CD4-positive, alpha-beta T cell (primary cell): Measurements from ENCODE around the gene ADGRL2. TPM values are rescaled to one million over a fixed set of nuclear protein-coding genes. Genes with fewer than 3 reads are reported as not detected.

Experiments used
- ATAC-seq: fragments of 200-7000 bp; cut with Tn5 transposase; one replicate; pipeline ENCODE4 v1.10.0; 2022; ENCODE audit warnings: mild to moderate bottlenecking; ENCODE audit not compliant: poor library complexity
- CTCF ChIA-PET: fragments of 350-600 bp; sonication (Branson Sonifier 250); formaldehyde crosslinking; loops from one replicate; lab custom pipeline; 2021; ENCODE audit warnings: antibody characterized with exemption, inconsistent platforms; lab: Charles Lee
- POLR2A ChIA-PET: fragments of 350-600 bp; sonication (Branson Sonifier 250); formaldehyde crosslinking; loops from one replicate; lab custom pipeline; 2021; ENCODE audit warnings: antibody characterized with exemption, inconsistent platforms; lab: Charles Lee
- DNase-seq, 14 experiments: peaks; one replicate each; pipeline ENCODE4 v3.0.0-alpha.2; 2013 to 2020; ENCODE audit warnings: mixed read lengths in 2 of 14
- H3K27ac ChIP-seq, 2 donors: one replicate each; pipeline versions ENCODE4 v1.5.1 to v1.7.0; 2013; ENCODE audit warnings: low read length in 2 of 2, low read depth in 1 of 2, mild to moderate bottlenecking in 1 of 2
- H3K27me3 ChIP-seq, 2 experiments: 1 replicate in 1 of 2; 2 replicates in 1 of 2; pipeline versions ENCODE4 v1.6.1 to v1.7.0; 2013; ENCODE audit warnings: low read length in 2 of 2, control low read depth in 1 of 2, mild to moderate bottlenecking in 1 of 2, moderate library complexity in 1 of 2; ENCODE audit not compliant: insufficient read depth in 2 of 2, control insufficient read depth in 1 of 2
- H3K36me3 ChIP-seq: one replicate; pipeline ENCODE4 v1.6.1; 2013; ENCODE audit warnings: low read length, control low read depth; ENCODE audit not compliant: insufficient read depth
- H3K4me1 ChIP-seq: one replicate; pipeline ENCODE4 v1.6.1; 2013; ENCODE audit warnings: low read length, control low read depth; ENCODE audit not compliant: insufficient read depth
- H3K4me3 ChIP-seq: one replicate; pipeline ENCODE4 v1.5.1; 2013; ENCODE audit warnings: mild to moderate bottlenecking, low read length, moderate library complexity
- H3K9me3 ChIP-seq, 2 experiments: 1 replicate in 1 of 2; 2 replicates in 1 of 2; pipeline versions ENCODE4 v1.6.1 to v1.7.0; 2013; ENCODE audit warnings: low read length in 2 of 2, mild to moderate bottlenecking in 2 of 2, control low read depth in 1 of 2, moderate library complexity in 1 of 2; ENCODE audit not compliant: control insufficient read depth in 1 of 2, insufficient read depth in 1 of 2
- H3K27ac Mint-ChIP-seq: one replicate; pipeline ENCODE4 v1.8.0; 2020; ENCODE audit warnings: mixed read lengths
- H3K27me3 Mint-ChIP-seq: one replicate; pipeline ENCODE4 v1.8.0; 2021; ENCODE audit warnings: mixed read lengths
- H3K36me3 Mint-ChIP-seq: one replicate; pipeline ENCODE4 v1.8.0; 2021; ENCODE audit warnings: low read depth, mixed read lengths
- H3K4me1 Mint-ChIP-seq: one replicate; pipeline ENCODE4 v1.8.0; 2021; ENCODE audit warnings: low read depth, mixed read lengths
- H3K4me3 Mint-ChIP-seq: one replicate; pipeline ENCODE4 v1.8.0; 2020; ENCODE audit warnings: mild to moderate bottlenecking, mixed read lengths
- H3K9me3 Mint-ChIP-seq: one replicate; pipeline ENCODE4 v1.8.0; 2020; ENCODE audit warnings: mixed read lengths
- intact Hi-C, 2 experiments: fragments of 100-400 bp; cut with DNase I in 1 of 2; cut with micrococcal nuclease in 1 of 2; formaldehyde crosslinking; loops; one replicate each; pipeline versions ENCODE4 v1.15.1 to v1.9.0; 2023 to 2025; cut with DNase I, micrococcal nuclease
- total RNA-seq, 174 experiments: library from RNA in 2 of 174; stranded (reverse) in 2 of 174; gene quantifications; one replicate each; pipeline ENCODE4 v1.2.3 and lab custom pipeline; 2021 to 2026
- TF ChIP-seq, protein P1 (sequence below): fragments of 200-600 bp; IDR thresholded peaks from one replicate; pipeline ENCODE4 v1.8.0; 2022; ENCODE audit warnings: antibody characterized with exemption, mild to moderate bottlenecking

The ADGRL2 gene
- total RNA-seq, 2 experiments from 2014 or later: not detected

- CTCF ChIA-PET: no interaction called here
- Mint-ChIP-seq H3K36me3 (no peaks in the 10 kb centered on the region), H3K27me3 (no peaks in the 10 kb centered on the region), H3K9me3 (peaks cover 5% of the 10 kb centered on the region), H3K4me3 (no peak overlapping the region), H3K27ac (no peak overlapping the region), H3K4me1 (no peaks in the 10 kb centered on the region)
- DNase-seq (no peak), ATAC-seq (no peak)
- TF ChIP-seq, protein P1, sequence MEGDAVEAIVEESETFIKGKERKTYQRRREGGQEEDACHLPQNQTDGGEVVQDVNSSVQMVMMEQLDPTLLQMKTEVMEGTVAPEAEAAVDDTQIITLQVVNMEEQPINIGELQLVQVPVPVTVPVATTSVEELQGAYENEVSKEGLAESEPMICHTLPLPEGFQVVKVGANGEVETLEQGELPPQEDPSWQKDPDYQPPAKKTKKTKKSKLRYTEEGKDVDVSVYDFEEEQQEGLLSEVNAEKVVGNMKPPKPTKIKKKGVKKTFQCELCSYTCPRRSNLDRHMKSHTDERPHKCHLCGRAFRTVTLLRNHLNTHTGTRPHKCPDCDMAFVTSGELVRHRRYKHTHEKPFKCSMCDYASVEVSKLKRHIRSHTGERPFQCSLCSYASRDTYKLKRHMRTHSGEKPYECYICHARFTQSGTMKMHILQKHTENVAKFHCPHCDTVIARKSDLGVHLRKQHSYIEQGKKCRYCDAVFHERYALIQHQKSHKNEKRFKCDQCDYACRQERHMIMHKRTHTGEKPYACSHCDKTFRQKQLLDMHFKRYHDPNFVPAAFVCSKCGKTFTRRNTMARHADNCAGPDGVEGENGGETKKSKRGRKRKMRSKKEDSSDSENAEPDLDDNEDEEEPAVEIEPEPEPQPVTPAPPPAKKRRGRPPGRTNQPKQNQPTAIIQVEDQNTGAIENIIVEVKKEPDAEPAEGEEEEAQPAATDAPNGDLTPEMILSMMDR: no peak
- Histone ChIP-seq H3K36me3 (no peaks in the 10 kb centered on the region), H3K4me3 (no peak overlapping the region), H3K4me1 (no peaks in the 10 kb centered on the region), H3K27me3 (no peaks in the 10 kb centered on the region), H3K27ac (no peak overlapping the region), H3K9me3 (peaks cover 0 to 8% of the 10 kb centered on the region in 2 experiments)
- POLR2A ChIA-PET: no interaction called here
- intact Hi-C loops: no loop called here
These were observed 22.3 kb downstream of the ADGRL2 start for GRCh38 chr1:81823082-81823481.

DNA sequence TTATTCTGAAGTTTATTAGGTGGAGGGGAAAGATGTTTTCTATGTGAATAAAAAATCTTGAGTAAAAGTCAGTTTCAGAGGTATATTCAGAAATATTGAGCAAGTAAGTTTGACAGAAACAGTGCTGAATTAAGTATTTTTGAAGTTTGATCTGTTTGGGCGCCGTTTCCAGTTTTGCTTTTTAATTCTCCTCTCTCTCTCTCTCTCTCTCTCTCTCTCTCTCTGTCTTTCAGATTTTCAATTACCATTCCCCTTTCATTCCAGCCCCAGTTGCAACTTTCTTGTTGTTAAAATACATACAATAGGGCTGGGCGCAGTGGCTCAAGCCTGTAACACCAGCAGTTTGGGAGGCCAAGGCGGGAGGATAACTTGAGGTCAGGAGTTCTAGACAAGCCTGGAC lies 24.0 kb downstream of the ADGRL2 start:
- no peaks in the 10 kb centered on the region for H3K4me1 ChIP-seq
- Mint-ChIP-seq H3K27ac (no peak overlapping the region), H3K36me3 (no peaks in the 10 kb centered on the region), H3K9me3 (peaks cover 5% of the 10 kb centered on the region), H3K4me1 (no peaks in the 10 kb centered on the region), H3K4me3 (no peak overlapping the region), H3K27me3 (no peaks in the 10 kb centered on the region)
- H3K36me3 ChIP-seq: no peaks in the 10 kb centered on the region
- ATAC-seq: no peak
- ChIA-PET POLR2A (no interaction called here), CTCF (no interaction called here)
- H3K9me3 ChIP-seq: peaks cover 0 to 8% of the 10 kb centered on the region in 2 experiments
- TF ChIP-seq, protein P1: no peak
- no peak overlapping the region for H3K27ac ChIP-seq
- no peak overlapping the region for H3K4me3 ChIP-seq
- intact Hi-C loops: no loop called here
- DNase-seq: no peak
- H3K27me3 ChIP-seq: no peaks in the 10 kb centered on the region

GRCh38 chr1:81827942-81828341 lies 27.2 kb downstream of the ADGRL2 start:
- H3K4me1 Mint-ChIP-seq: no peaks in the 10 kb centered on the region
- ChIA-PET POLR2A (no interaction called here), CTCF (no interaction called here)
- peaks cover 5% of the 10 kb centered on the region for H3K9me3 Mint-ChIP-seq
- ATAC-seq (no peak), DNase-seq (no peak)
- TF ChIP-seq, protein P1: no peak
- H3K4me3 ChIP-seq: no peak overlapping the region
- intact Hi-C loops: no loop called here
- no peaks in the 10 kb centered on the region for H3K27me3 ChIP-seq
- H3K27me3 Mint-ChIP-seq: no peaks in the 10 kb centered on the region
- no peak overlapping the region for H3K4me3 Mint-ChIP-seq
- H3K9me3 ChIP-seq: peaks cover 0 to 11% of the 10 kb centered on the region in 2 experiments
- H3K36me3 ChIP-seq: no peaks in the 10 kb centered on the region
- no peak overlapping the region for H3K27ac Mint-ChIP-seq
- H3K4me1 ChIP-seq: no peaks in the 10 kb centered on the region
- no peaks in the 10 kb centered on the region for H3K36me3 Mint-ChIP-seq
- H3K27ac ChIP-seq: no peak overlapping the region
